GM21526 (cell line): ENCODE measurements around the gene HNRNPA2B1.
"Not testable (repeated sequence)": the region's sequence is repeated elsewhere in the genome, so short reads cannot be mapped to it uniquely, and the experiment has no call there.

Experiments
- ATAC-seq: cut with Tn5 transposase; IDR thresholded peaks from one replicate; pipeline ENCODE4 v1.9.1; 2021; ENCODE audit warnings: moderate library complexity; ENCODE audit not compliant: unreplicated experiment, low FRiP score

HNRNPA2B1 gene

GRCh38 chr7:26198781-26199169, 1.8 kb downstream of the HNRNPA2B1 start:
- no peak for ATAC-seq

- ATAC-seq, result no peak
Measured at GRCh38 chr7:26198133-26198780, 2.3 kb downstream of the HNRNPA2B1 start.

DNA sequence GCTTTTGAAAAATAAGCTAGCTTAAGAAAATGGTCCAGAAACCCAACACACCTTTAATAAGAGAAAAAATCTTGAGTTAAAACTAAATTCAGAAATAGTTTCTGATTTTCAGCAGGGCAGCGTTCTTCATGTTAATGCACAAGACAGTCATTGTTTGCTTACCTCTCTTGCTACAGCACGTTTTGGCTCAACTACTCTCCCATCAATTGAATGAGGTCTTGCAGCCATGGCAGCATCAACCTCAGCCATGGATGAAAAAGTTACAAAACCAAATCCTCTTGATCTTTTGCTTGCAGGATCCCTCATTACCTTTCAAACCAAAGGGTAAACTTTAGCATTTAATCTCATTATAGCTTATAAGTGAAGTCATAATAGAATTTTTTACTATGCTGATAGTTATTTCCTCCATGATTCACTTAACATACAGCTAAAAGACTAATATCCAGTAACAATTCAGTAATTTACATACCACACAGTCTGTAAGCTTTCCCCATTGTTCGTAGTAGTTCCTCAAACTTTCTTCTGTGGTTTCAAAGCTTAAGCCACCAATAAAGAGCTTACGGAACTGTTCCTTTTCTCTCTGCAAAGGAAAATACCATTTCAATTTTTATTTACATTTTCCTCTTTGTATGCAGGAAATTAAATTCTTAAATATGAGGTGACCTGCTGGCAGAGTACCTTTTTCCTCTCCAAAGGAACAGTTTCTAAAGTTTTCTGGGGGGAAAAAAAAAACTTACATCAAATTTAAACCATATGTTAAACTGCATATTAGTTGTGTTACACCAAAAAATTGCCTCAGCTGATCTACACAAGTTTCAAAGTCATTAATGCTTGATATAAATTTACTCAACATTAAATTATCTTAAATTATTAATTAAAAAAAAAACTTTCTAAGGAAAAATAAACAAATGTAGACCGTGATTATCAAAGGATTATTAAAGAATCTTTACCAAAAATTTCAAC, 3.1 kb downstream of the HNRNPA2B1 start:
- no peak for ATAC-seq

DNA sequence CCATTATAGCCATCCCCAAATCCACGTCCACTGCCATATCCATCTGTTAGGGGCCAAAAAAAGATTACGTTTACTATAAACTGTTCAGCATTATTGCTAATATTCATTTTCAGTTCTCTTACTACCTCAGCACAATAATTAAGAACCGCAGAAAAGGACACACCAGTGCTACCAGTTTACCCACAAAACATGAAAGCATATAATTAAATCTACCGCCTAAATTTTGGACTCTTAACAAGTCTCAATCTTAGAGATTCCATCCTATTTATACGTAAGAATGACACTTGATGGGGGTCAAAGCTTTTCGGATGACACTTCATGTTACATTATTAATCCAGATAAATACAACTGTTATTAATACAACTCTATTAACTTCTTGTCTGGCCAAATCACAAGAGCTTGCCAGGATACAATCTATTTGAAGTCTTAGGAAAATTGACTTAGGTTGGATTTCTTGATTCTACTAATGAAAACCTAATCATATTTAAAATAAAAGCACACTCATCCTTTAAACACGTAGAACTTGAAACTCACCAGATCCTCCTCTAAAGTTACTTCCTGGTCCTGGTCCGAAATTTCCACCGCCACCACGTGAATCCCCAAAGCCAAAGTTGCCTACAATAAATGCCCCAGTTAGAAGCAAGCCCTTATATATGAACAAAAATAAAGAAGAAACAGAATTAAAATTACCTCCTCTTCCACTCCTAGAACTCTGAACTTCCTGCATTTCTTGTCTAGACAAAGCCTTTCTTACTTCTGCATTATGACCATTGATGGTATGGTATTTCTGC, 4.5 kb downstream of the HNRNPA2B1 start:
- ATAC-seq, result no peak

GRCh38 chr7:26195182-26195581, 5.4 kb downstream of the HNRNPA2B1 start:
- no peak for ATAC-seq

- not testable (repeated sequence) for ATAC-seq
Measured at GRCh38 chr7:26194764-26195163, 5.8 kb downstream of the HNRNPA2B1 start.

DNA sequence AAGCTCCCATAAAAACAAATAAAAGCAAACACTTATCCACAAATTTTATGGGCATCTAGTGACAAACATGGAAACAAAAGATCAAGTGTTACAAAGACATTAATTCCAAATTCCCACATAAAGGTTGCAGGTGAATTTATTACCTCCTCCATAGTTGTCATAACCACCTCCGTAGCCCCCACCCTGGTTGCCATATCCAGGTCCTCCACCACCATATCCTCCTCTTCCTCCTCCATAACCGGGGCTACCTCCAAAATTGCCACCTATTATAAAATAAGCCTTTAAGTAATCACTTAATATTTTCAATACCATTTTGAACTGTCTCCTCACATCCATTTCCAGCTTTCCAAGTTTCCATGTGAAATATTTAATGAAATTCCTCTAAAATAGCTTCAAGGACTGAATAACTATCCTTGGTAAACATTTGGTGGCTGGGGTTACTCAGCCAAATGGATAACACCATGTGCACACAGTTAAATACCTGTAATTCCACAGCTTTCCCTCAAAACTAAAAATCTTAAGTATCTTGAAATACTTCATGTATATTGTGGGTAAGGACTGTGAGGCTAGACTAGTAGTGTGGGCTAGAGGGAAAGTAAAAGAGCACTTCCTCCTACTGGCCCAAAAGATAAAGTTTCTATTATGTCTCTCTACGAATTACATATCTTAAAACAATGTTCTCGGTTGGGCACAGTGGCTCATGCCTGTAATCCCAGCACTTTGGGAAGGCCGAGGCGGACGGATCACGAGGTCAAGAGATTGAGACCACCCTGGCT, 6.9 kb downstream of the HNRNPA2B1 start:
- no peak for ATAC-seq

GRCh38 chr7:26192485-26193087, 8.0 kb downstream of the HNRNPA2B1 start:
- no peak for ATAC-seq

DNA sequence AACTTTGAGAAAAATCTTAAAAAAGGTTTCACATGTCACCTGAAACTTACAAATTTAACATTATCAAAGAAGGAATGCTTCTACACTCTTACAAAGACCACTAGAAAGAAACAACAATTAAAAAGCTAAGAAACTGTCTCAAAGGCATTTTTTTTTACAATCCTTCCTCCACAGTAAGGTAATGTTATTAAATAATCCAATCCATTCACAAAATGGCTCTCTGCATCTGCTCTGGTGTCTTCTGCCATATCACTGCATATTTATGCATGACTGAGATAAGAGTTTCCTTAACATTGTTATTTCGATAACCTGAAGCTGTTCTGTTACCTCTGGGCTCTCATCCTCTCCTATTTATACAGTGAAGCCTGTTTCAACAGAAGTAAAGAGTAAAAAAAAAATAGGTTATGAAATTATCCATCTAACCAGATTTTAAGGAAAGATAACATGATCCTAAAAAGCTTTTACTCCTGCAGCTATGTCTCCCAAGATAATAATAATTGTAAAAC, 8.5 kb downstream of the HNRNPA2B1 start:
- ATAC-seq, result no peak

DNA sequence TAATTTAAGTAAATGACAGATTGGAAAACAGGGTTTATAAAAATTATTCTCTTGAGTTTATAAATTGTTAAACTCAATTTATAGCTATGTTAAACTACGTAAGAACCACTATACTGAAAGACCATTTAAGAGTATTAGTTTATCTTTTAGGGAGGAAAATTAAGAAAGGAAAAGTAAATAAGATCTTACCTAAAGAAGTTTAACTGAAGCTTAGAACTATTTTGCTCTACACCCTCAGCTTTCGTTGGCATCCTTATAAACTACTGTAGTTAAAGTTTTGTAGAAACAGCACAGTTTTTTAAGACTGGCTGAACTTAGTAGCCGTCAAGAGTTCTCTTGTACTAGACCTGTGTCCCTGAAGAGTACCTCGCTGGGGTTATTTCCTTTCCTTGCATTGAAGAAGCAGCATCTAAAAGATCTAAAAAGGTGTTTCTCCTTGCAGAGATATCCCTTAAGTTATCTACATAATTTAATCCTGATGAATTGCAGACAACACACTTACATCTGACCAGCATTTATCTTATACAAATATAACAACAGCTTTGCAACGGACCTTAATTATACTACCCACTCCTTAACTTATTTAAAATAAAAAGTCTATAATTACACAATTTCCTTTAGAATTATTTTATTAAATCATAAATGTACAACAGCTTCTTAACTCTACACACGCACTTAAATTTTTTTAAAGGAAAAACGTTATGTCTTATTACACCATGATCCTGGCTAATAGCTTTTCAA, 9.1 kb downstream of the HNRNPA2B1 start:
- ATAC-seq, result no peak

DNA sequence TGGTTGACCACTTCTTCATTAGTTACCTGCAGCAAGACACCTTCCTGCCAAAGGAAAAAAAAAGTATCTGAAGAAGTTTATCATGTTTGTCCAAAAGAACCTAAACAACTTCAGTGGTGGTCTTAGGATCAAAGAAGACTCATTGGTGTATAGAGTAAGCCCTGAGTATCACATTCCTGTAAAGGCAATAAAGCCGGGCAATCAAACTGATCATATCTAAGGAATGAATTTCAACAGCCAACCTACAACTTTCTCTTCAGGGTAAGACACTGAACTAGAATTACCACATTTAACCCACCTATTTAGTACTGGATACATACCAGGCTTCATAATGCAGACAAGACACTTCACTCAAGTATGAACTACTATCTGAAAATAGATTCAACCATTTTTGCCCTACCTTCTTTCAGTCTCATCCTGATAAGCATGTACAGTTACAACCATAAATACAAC, 10.1 kb downstream of the HNRNPA2B1 start:
- ATAC-seq, result no peak

GRCh38 chr7:26189697-26190096, 10.8 kb downstream of the HNRNPA2B1 start:
- ATAC-seq, result no peak

DNA sequence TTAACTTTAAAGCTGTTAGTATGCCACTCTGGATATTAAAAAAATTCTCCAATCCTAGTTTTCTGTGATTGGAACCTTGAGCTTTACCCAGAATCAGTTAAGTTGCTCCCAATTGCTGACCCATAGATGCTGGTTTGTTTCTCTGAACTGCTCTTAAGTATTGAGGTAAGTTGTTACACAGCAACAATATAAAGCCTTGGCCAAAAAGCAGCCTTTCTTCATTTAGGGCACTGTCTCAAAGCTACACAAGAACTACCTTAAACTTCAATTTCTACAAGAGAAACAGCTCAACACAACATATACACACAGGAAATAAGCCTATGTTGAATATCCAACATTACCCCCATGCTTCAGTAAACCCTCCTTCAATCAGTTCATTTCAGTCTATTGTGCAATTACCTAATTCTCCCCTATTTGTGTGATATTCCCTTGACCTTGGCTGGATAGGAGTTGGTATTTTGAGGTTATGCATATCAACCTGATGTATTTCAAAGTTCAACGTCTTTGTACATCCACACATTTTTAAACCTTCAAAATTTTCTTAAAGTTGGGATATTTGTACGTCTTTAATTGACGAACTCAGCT, 11.5 kb downstream of the HNRNPA2B1 start:
- ATAC-seq, result no peak

DNA sequence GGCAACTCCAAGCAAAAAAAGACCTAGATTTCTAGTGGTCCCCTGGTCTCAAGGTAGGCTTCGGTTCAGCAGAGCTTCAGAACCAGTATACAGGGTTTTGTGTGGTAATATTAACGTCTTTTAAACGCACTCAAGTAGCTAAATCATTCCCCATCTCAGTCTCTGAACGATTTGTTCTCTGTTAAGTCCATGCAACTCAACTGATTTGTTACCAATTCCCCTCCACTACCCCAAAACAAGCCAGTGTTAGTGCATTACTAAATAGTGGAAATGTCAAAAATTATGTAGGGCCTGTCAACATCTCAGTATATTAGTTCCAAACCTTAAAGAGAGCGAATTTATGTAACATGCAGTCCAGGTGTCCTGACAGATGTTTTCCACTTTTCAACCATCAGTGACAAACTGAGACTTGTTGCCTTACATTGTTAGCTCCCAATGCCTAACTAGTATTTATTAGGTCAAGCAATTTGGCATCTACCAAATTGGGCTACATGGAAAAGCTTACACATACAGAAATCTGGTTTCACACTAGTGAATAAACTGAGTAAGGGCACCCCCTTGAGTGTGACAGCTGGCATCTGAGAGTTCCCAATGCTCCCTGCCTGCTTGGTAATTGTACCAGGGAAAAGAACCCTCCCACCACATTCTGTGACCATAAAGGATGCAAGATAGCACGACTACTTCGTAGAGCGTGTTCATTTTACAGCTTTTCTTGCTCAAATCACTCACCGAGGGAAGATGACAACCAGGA, 12.2 kb downstream of the HNRNPA2B1 start:
- no peak for ATAC-seq

GRCh38 chr7:26187380-26188205, 13.0 kb downstream of the HNRNPA2B1 start:
- ATAC-seq, result no peak

DNA sequence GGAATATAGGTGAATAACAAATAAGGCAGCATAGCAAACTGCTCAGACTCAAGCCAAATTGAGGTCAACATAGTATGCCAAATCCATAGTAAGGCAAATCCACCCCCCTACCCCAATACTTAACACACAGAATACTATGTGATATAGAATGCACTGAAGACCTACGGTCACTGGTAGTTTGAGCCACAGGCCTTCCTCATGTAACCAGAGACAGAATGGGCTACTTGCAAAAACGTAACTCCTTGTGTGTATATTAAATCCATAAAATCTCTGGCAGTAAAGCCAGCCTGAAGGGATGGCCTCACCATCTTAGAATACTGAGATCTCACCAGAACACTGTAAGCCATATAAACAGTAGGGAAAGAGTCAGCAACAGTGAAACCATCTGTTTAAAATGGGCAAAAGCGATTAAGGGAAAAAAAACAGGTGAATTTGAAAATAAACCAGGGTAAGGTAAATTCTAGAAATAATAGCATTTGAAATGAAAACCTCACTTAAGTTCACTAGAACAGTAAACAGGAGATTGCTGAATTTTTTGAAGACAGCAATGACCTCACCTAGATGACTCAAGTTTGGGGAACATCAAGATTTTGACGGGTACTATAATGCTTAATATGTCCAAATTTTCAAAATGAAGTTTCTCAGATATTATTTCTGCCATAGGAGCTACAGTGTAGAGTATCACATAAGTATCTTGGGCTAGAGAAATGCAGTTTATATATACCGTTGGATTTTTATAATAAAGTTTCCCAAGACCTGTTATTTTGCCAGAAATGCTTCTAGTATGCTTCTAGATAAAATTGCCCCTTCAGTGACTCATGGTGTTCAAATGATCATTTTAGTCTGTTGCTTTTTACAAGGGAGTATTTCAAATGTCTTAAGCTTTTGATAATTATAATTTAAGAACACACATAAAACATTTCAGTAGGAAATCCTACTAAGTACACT, 13.9 kb downstream of the HNRNPA2B1 start:
- ATAC-seq, result no peak
